HG02852 (cell line): ENCODE data around the gene CBX7.

Source experiments
- ATAC-seq: cut with Tn5 transposase; IDR thresholded peaks from one replicate; pipeline ENCODE4 v1.9.1; 2021; ENCODE audit warnings: mild to moderate bottlenecking, moderate library complexity; ENCODE audit not compliant: unreplicated experiment

Gene CBX7

DNA sequence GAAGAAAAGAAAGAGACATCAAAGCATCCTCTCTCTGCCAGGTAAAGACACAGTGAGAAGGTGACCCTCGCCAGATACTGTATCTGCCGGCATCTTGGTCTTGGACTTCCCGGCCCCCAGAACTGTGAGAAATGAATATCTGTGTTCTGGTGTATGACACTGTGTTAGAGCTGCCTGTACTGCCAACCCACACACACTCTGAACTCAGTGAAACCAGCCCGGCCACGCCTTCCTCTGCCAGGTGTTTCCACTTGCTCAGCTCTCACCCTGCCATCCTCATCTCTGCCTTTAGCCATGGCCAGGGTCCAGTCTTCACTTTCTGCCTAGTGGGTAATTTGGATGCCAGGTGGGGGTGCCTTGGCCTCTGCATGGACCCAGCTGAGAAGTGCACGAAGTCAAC lies 24.0 kb downstream of the CBX7 start:
- ATAC-seq = no peak

DNA sequence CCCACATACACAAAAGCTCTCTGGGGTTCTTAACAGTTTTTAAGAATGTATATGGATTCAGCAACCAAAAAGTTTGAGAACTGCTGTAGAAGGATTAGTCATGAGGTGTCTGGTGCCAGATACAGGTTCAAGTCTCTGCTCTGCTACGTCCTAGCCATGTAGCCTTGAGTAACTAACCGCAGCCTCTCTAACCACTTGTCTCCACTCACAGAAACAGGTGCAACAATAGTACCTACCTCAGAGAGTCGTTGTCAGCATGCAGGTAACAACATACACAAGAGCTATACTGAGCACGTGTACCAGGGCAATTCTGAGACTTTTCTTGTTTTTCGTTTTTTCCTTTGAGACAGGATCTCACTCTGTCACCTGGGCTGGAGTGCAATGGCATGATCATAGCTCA lies 26.9 kb downstream of the CBX7 start:
- ATAC-seq = no peak

GRCh38 chr22:39123751-39124581 lies 28.5 kb downstream of the CBX7 start:
- no peak for ATAC-seq

- no peak for ATAC-seq
Observed at GRCh38 chr22:39122772-39123470, 29.6 kb downstream of the CBX7 start.

DNA sequence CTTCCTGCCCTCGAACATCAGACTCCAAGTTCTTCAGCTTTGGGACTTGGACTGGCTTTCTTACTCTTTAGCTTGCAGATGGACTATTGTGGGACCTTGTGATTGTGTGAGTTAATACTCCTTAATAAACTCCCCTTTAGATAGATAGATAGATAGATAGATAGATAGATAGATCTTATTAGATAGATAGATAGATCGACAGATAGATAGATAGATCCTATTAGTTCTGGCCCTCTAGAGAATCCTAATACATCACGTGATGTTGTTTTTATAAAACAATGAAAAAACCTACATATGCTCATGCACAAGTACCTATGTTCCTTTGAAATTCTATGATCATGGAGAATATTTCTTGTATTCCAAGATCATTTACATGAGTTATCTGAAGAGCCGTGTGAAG lies 31.5 kb downstream of the CBX7 start:
- ATAC-seq = no peak

DNA sequence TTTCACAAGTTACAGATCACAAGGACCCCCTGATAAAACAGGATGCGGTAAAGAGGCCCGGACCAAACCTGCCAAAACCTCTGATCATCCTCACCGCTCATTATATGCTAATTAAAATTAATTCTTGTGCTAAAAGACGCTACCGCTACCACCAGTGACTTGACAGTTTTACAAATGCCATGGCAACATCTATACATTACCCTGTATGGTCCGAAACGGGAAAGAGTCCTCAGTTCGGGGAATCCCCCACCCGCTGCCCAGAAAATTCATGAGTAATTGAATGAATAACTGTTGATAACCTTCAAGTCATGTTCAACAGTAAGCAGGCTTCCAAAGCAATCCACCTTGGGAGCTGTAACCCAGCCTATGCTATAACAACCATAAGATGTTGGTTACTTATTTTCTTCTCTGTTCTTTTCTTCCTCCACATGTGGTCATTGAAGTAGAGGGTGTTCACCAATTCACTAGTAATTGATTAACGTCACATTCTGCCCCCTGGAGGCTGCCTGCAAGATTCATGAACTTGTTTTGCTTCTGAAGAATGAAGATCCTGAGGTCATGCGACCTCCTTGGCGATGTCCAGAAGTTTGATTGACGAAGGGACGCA lies 34.8 kb downstream of the CBX7 start:
- ATAC-seq = no peak

DNA sequence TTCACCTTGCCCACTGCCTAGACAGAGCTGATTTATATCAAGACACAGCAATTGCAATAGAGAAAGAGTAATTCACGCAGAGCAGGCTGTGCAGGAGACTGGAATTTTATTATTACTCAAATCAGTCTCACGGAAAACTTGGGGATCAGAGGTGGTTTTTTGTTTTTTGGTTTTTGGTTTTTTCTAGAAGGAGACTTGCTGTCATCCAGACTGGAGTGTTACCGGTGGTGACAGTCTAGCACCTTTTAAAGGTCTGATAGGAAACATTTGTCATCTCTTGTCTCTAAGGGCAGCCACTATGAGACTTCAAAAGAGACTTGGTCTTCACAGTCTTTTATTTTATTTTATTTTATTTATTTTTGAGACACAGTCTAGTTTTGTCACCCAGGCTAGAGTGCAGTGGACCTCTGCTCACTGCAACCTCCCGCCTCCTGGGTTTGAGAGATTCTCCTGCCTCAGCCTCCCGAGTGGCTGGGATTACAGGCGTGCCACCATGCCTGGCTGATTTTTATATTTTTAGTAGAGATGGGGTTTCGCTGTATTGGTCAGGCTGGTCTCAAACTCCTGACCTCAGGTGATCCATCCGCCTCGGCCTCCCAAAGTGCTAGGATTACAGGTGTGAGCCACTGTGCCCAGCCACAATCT lies 36.4 kb downstream of the CBX7 start:
- ATAC-seq = no peak

DNA sequence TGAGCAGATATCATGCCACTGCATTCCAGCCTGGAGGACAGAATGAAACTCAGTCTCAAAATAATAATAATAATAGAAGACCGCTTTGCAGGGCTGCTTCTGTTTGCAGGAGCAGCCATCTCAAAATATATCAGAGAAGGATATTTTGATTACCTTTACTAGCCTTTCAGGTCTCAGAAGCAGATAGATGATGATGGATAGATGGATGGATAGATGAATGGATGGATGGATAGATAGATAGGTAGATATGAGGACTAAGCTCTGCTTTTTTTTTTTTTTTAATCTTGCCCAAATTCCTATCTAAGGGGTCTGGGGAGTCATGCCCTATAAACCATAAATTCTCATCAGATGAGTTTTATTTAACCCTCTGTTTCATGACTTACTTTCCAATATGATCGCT lies 36.9 kb downstream of the CBX7 start:
- no peak for ATAC-seq

GRCh38 chr22:39114112-39114511 lies 38.4 kb downstream of the CBX7 start:
- no peak for ATAC-seq

GRCh38 chr22:39110631-39111561 lies 41.6 kb downstream of the CBX7 start:
- no peak for ATAC-seq

- ATAC-seq = no peak
Observed at GRCh38 chr22:39109361-39109760, 43.1 kb downstream of the CBX7 start.

DNA sequence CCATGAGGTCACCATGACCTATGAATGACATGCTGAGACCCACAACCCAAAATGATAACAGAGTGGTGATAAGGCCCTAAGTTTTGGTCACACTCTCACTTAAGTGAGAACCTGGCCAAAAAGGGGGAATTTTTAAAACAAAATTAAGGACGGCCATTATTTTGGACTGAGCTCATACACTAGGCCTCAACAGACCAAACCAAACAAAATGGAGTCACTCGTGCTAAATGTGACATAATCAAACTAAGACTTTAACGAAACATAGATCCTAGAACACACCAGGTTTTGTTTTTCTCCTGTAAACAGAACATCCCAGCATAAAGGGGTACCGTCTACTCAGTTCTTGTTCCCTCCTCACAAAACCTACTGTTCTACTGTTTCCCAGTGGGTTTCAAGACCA lies 44.0 kb downstream of the CBX7 start:
- ATAC-seq = no peak

GRCh38 chr22:39106326-39106725 lies 46.2 kb downstream of the CBX7 start:
- ATAC-seq = no peak

DNA sequence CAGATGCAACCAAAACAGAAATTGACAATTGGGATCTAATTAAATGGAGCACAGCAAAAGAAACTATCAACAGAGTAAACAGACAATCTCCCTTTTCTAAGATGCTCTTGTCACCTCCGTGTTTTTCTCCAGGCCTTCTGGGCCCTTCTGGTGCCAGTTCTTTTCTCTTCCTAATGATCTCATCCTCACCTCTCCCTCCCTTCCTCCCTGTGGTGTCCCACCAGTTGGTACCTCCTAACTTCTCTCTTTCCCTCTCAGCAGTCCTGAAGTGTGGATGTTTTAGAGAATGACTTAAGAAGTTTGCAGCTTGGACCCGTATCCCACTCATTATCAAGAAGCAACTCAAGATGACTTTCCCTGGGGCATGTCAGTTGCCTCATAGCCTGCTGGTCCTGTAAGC lies 49.0 kb downstream of the CBX7 start:
- ATAC-seq = no peak

- no peak for ATAC-seq
Observed at GRCh38 chr22:39101226-39101625, 51.3 kb downstream of the CBX7 start.

DNA sequence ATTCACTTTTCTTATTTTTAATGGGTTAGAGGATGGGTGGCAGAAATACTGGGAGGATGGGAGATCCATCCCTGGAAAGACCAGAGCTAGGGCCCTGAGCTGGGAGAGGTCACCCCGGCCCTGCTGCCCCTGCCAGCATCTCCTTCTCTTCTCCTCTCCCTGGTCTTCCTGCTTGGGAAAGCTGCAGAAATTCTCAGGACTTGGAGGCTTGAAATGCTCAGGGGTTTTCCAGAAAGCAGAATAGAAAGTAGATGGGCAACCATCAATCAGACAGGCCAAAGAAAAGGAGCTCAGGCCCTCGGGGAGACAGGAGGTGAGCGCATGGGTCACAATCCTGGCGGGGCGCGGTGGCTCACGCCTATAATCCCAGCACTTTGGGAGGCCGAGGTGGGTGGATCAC lies 53.9 kb downstream of the CBX7 start:
- no peak for ATAC-seq

- no peak for ATAC-seq
Observed at GRCh38 chr22:39098026-39098425, 54.5 kb downstream of the CBX7 start.

DNA sequence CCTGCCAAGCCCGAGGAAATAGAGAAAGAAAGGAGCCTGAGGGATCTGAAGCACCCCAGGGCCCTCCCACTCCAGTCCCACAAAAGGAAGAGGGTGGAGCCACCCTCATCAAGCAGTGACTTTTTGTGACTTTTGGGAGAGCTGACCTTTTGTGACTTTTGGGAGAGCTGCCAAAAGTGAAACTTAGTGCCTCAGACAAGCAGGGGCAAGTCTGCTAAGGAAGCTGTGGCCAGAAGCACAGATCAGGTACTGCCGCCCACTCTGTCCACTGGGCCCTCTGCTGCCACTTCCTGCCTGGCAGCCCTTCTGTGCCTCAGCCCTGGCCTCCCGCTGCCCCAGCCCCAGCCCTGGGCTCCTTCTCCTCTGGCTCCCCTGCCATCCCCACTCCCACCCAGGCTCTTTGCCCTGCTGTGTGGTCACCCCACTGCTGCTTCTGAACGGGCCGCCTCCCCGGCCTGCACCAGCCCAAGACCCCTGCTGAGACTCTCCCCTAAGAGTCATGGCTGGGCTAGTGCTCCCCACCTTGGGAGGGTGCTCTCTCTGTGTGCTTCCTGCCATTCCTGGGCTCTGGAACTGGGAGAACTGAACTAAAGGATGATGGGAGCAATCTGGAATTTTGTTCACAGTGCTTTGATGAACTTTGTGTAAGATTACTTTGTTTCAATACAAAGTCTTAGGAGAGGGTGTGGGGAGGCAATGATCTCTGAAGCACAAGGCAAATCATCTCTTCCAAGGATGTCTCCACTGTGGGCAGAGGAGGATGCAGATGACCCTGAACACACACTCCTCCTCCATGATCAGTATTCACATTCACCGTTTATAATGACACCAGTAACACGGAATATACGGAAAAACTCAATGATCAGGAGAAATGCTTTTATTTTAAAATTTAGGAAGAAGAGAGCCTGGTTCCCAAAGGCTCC lies 55.1 kb downstream of the CBX7 start, which contains the start of gene APOBEC3H:
Gene APOBEC3H (plus strand): TSS at position 147 of the 923 bp plus-strand sequence. CDS start 3,035 bp downstream, outside the sequence.
- no peak for ATAC-seq

GRCh38 chr22:39095971-39096370 lies 56.5 kb downstream of the CBX7 start:
- ATAC-seq = no peak
